AG04450 (cell line): Measurements from ENCODE around the gene USP8. TPM values are rescaled to one million over a fixed set of nuclear protein-coding genes. Genes with fewer than 3 reads are reported as not detected.

Experiments used
- CTCF ChIA-PET: fragments of 300-600, 350-600 bp; formaldehyde crosslinking; extraction: SDS; loops from one replicate; lab custom pipeline; 2022; ENCODE audit warnings: antibody characterized with exemption, inconsistent platforms; lab: Charles Lee
- POLR2A ChIA-PET: fragments of 350-600 bp; formaldehyde crosslinking; extraction: SDS; loops from one replicate; lab custom pipeline; 2021; ENCODE audit warnings: antibody characterized with exemption, inconsistent platforms; lab: Yijun Ruan, JAX
- DNase-seq: peaks from one replicate; pipeline ENCODE4 v3.0.0-alpha.2; 2011; ENCODE audit warnings: low read depth, low spot score
- H3K27ac ChIP-seq: one replicate; pipeline ENCODE4 v1.5.1; 2012; ENCODE audit warnings: low read depth, low read length, control low read depth
- H3K27me3 ChIP-seq: one replicate; pipeline ENCODE4 v1.6.0; 2012; ENCODE audit warnings: low read length; ENCODE audit not compliant: control insufficient read depth, insufficient read depth
- H3K4me3 ChIP-seq: 2 replicates; pipeline ENCODE4 v1.5.1; 2011; ENCODE audit warnings: mild to moderate bottlenecking, low read depth, low read length, control low read depth
- H3K9me3 ChIP-seq: 2 replicates; pipeline ENCODE4 v1.5.1; 2012; ENCODE audit warnings: low read length; ENCODE audit not compliant: control insufficient read depth, insufficient read depth
- polyA plus RNA-seq: library from polyadenylated mRNA; depleted of rRNA; stranded (reverse); fragments of >200 nt; gene quantifications from 2 replicates; pipeline ENCODE4 v1.2.3, GENCODE V29; 2011
- TF ChIP-seq, protein P1 (sequence below): IDR thresholded peaks from 2 replicates; pipeline ENCODE4 v1.5.1; 2011; ENCODE audit warnings: low read depth, low read length, control low read depth, inconsistent platforms

Gene USP8
- polyA plus RNA-seq, 1 experiment = 65.0 TPM

GRCh38 chr15:50440932-50441331 lies 16.7 kb downstream of the USP8 start:
- POLR2A ChIA-PET = no interaction called here
- CTCF ChIA-PET = no interaction called here
- TF ChIP-seq, protein P1, sequence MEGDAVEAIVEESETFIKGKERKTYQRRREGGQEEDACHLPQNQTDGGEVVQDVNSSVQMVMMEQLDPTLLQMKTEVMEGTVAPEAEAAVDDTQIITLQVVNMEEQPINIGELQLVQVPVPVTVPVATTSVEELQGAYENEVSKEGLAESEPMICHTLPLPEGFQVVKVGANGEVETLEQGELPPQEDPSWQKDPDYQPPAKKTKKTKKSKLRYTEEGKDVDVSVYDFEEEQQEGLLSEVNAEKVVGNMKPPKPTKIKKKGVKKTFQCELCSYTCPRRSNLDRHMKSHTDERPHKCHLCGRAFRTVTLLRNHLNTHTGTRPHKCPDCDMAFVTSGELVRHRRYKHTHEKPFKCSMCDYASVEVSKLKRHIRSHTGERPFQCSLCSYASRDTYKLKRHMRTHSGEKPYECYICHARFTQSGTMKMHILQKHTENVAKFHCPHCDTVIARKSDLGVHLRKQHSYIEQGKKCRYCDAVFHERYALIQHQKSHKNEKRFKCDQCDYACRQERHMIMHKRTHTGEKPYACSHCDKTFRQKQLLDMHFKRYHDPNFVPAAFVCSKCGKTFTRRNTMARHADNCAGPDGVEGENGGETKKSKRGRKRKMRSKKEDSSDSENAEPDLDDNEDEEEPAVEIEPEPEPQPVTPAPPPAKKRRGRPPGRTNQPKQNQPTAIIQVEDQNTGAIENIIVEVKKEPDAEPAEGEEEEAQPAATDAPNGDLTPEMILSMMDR = no peak

GRCh38 chr15:50452927-50453326 lies 28.7 kb downstream of the USP8 start:
- no peaks in the 10 kb centered on the region for H3K27me3 ChIP-seq
- ChIA-PET POLR2A (no interaction called here), CTCF (no interaction called here)
- no peak overlapping the region for H3K4me3 ChIP-seq
- no peaks in the 10 kb centered on the region for H3K9me3 ChIP-seq
- no peak for DNase-seq
- TF ChIP-seq, protein P1 = no peak
- H3K27ac ChIP-seq = no peak overlapping the region

More at GRCh38 chr15:50440932-50441331, 16.7 kb downstream of the USP8 start:
- Histone ChIP-seq H3K27ac (no peak overlapping the region), H3K9me3 (no peaks in the 10 kb centered on the region), H3K4me3 (no peak overlapping the region), H3K27me3 (no peaks in the 10 kb centered on the region)
- no peak for DNase-seq

- TF ChIP-seq, protein P1 = no peak
- ChIA-PET CTCF (no interaction called here), POLR2A (interaction anchor here (0.7 kb wide), 1 partner anchor 77 kb away, joined by 3 read pairs; no protein-coding TSS in a partner anchor)
- no peak overlapping the region for H3K27ac ChIP-seq
- H3K4me3 ChIP-seq = no peak overlapping the region
- H3K27me3 ChIP-seq = no peaks in the 10 kb centered on the region
- DNase-seq = no peak
- H3K9me3 ChIP-seq = no peaks in the 10 kb centered on the region
These were observed 34.3 kb downstream of the USP8 start for GRCh38 chr15:50458348-50459112.

GRCh38 chr15:50463423-50464358 lies 39.5 kb downstream of the USP8 start:
- Histone ChIP-seq H3K4me3 (no peak overlapping the region), H3K27me3 (no peaks in the 10 kb centered on the region), H3K9me3 (no peaks in the 10 kb centered on the region), H3K27ac (no peak overlapping the region)
- ChIA-PET POLR2A (interaction anchor here (0.8 to 1.1 kb wide), 3 partner anchors 39 to 110 kb away, joined by 3 to 5 read pairs (median 4); partner anchors contain the start of genes GABPB1 and USP8), CTCF (no interaction called here)
- DNase-seq = peak; percentile 34
- TF ChIP-seq, protein P1 = no peak
